DOHH2 (cell line): ENCODE measurements around the gene PPT2.

Source experiments
- CTCF ChIP-seq: fragments of 200-600 bp; sonication (generic); IDR thresholded peaks from one replicate; pipeline ENCODE4 v1.5.1; 2014; ENCODE audit warnings: antibody characterized with exemption, mild to moderate bottlenecking, low read depth, low read length; ENCODE audit not compliant: poor library complexity, severe bottlenecking
- EZH2phosphoT487 ChIP-seq: fragments of 200-600 bp; sonication (generic); IDR thresholded peaks from 2 replicates; pipeline ENCODE4 v1.6.1; 2017; ENCODE audit warnings: borderline replicate concordance, mild to moderate bottlenecking, antibody characterized with exemption, low read length, moderate library complexity, mixed read lengths

GRCh38 chr6:32137454-32137853 lies 16.5 kb upstream of the PPT2 start:
- TF ChIP-seq CTCF (no peak), EZH2phosphoT487 (no peak)
